ACHN (cell line): ENCODE results near the gene TMPRSS13.
"Not testable (repeated sequence)": the region's sequence is repeated elsewhere in the genome, so short reads cannot be mapped to it uniquely, and the experiment has no call there.

ENCODE experiments used
- DNase-seq: peaks from one replicate; pipeline ENCODE4 v3.0.0-alpha.2; 2015
- in situ Hi-C: cut with HindIII; loops from 2 replicates; pipeline ENCODE4 v1.10.0; 2017; ENCODE audit warnings: low sequenced_read_pairs, low pct_ligation_motif_present, low pct_unique_long_range_greater_than_20kb

TMPRSS13 gene

DNA sequence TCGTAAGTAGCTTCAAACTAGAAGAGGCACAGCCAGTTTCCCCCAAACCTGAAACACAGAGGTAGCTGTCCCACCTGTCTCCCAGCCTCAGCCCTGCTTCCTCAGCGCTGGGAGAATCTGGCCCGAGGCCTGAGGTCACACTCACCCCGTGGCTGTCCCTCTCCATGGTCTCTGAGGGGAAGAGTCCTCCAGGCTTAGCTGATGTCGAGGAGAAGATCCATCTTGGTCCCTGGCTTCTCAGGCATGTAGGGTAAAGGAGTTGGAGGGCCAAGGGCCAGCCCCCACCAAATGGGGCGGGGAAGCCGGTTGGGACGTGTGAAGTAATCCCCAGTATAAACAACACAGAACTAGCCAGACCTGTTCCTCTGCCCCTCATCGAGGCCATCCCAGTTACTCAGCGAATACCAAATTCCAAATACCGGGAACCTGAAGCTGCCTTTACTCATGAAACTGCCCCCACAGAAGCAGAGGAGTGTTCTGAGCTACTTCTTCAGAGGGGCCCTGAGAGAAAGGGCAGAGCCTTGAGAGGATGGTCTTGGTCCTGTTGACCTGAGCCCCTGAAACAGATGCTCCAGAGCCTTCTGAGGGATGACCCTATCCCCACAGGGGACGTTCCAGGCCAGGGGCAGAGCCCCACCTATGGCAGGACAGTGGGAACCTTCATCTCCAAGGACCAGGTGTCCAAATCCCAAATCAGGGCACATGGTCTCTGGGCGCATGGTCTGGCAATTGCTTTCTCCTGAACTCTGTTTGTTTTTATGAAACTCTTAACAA is at the start of gene TMPRSS13:
TSS of gene TMPRSS13 (minus strand) at position 261 of the 774 bp plus-strand sequence. CDS start at position 166, 95 bp downstream.
- in situ Hi-C loops: no loop called here
- no peak for DNase-seq

DNA sequence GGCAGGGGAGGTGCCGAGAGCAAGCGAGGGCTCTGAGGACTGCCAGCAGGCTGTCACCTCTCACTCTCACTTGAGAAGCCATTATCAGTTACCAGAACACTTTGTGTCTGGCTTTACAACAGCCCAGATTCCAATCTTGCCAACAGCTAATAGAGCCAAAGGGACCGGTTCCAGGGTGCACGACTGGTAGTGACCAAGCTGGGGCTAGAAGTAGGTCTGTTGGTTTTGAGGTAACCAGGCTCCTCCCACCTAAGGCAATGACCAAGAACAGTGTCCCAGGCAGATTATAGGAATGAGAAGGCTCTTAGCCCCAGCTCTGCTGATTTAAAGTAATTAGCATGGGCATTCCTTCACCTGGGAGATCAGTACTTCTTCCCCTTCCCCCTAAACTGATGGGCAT is 49.8 kb upstream of the TMPRSS13 start:
- in situ Hi-C loops: no loop called here
- DNase-seq: no peak

DNA sequence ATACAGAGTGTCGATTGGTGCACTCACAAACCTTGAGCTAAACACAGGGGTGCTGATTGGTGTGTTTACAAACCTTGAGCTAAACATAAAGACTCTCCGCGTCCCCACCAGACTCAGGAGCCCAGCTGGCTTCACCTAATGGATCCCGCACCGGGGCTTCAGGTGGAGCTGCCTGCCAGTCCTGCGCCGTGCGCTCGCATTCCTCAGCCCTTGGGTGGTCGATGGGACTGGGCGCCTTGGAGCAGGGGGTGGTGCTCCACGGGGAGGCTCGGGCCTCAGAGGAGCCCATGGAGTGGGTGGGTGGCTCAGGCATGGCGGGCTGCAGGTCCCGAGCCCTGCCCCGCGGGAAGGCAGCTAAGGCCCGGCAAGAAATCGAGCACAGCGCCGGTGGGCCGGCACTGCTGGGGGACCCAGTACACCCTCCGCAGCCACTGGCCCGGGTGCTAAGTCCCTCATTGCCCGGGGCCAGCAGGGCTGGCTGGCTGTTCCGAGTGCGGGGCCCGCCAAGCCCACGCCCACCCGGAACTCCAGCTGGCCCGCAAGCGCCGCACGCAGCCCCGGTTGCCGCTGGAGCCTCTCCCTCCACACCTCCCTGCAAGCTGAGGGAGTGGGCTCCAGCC is 49.2 kb upstream of the TMPRSS13 start:
- in situ Hi-C loops, DNase-seq: not testable (repeated sequence)

DNA sequence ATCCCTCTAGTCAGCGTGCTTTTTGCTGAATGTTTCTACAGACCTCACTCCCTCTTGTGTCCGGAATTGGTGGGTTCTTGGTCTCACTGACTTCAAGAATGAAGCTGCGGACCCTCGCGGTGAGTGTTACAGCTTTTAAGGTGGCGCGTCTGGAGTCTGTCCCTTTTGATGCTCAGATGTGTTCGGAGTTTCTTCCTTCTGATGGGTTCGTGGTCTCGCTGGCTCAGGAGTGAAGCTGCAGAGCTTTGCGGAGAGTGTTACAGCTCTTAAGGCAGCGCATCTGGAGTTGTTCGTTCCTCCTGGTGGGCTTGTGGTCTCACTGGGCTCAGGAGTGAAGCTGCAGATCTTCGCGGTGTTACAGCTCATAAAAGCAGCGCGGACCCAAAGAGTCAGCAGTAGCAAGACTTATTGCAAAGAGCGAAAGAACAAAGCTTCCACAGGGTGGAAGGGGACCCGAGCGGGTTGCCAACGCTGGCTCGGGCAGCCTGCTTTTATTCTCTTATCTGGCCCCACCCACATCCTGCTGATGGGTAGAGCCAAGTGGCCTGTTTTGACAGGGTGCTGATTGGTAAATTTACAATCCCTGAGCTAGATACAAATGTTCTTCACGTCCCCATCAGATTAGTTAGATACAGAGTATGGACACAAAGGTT is 48.5 kb upstream of the TMPRSS13 start:
- in situ Hi-C loops, DNase-seq: not testable (repeated sequence)

DNA sequence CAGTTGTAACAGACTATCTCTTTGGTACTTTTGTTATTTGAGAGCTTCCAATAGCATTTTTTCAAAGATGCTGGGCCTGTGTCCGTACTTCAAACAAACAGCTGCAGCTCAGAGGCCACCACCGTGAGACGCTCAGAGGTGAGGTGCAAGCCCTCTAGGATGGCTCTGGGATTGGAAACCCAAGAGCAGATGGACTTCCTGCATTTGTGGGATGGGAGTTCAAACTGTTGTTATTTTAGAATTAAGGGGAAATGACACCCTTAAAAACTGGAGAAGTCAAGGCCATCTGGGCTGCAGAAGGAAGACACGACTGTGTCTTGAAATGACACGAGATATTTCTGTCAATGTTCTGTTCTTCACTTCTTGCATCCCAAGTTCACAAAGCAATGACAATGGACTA is 47.8 kb upstream of the TMPRSS13 start:
- in situ Hi-C loops: no loop called here
- no peak for DNase-seq

DNA sequence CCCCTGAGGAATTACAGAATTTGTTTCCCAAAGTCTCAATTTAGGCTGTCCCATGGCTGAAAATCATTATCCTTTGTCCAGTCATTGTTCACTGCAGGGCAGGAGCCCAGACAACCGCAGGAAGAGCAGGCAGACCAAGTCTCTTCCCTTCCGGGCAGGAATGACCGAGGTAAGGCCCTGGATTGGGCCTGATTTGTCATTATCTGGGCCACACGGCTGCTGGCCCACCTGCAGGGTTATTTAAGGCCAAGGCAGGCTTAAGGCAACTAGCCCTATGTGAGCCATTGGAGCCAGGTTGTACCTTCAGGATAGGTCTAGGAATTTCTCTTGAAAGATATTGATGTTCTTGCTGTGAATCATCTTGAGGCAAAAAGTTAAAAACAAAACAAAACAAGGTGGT is 47.2 kb upstream of the TMPRSS13 start:
- in situ Hi-C loops: no loop called here
- no peak for DNase-seq

DNA sequence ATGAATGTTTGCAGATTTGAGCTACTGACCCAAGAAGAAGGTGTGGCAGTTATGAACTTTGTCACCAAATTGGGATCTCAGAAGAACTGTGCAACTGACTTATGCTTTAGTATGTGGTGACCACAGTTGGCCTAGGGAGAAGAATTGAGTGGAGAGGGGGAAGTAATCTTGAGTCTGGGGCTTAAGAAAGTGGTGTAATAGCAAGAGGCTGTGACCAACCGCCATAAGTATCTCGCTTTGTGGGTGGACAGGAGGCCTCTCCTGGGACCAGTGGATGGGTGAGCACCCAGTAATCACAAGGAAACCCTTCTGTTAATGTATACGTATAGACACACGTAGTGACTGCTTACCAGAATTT is 44.3 kb upstream of the TMPRSS13 start:
- no peak for DNase-seq
- in situ Hi-C loops: no loop called here

DNA sequence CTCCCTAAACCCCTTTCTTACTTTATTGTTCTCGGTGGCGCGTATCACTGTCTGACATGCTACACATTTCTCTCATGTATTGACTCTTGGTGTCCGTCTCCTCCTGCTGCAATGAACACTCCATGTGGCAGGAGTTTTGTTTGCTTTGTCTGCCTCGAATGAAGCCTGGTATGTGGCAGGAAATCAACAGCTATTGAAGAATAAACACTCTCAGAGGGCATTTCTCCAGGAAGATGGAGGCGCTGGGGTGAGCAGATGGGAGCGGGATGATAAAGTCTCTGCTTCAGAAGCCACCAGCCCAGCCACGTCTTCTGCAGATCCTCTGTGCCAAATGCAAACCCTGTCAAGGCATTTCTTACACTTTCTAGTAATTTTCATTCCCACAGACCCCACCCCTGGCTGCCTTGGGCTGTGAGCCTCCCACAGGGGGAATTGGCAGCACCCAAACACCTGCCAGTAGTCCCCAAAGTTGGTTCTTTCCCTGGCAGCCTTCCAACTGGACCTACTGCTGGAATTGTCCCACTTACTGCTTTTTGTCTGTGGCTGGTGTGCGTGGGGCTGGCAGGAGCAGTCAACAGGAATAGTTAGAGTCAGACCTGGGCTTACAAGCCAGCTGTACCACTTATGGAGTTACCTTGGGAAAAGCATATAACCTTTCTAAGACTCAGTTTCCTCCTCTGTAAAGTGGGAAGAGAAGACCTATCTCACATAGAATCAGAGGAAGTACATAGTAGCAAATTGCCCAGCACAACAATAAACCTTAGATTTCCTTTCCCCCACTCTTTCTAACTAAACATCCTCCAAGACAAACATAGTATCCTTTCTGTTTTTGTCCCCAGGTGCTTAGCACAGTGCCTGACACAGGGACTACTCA is 43.7 kb upstream of the TMPRSS13 start:
- no peak for DNase-seq
- in situ Hi-C loops: no loop called here

DNA sequence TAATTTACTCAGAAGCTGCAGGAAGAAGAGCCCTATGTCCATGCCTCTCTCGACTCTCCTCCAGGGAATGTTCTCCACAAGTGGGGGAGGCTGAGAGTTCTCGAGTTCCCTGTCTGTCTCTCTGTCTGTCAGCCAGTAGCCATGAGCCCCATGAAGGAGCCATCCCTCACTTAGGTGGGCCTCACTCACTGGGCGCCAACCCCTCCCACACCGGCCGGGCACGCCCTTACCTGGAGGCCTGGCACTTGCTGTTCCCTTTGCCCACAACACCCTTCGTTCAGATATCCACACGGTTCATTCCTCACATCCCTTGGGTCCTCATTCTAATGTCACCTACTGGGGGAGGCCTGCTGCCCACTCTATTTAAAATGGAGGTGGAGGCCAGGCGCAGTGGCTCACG is 42.8 kb upstream of the TMPRSS13 start:
- DNase-seq: no peak
- in situ Hi-C loops: no loop called here

DNA sequence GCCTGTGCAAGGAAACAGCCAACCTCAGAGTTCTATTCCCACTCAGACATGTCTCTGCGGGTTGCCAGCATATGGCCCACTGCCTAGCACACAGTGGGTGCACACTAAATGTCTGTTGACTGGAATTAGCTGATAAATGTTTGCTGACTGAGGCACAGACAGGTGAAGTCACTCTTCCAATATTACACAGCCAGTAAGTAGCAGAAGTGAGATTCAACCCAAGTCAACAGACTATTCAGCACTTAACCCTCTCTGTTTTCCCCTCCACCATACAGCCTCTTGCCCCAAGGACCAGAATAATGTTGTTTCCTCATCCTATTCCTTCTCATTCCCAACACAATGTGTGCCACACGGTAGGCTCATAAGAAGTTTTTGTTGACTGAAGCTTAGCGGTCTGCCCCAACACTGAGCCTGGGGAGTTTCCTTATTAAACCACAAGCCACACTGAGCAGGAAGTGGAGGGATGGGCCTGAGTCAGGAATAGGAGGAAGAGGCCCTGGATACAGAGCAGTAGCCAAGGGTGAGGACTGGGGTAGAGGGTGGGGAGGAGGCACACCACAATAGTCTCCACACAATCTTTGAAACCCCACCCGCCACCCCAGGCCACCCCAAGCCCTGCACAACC is 41.3 kb upstream of the TMPRSS13 start:
- in situ Hi-C loops: no loop called here
- peak; percentile 32 for DNase-seq

DNA sequence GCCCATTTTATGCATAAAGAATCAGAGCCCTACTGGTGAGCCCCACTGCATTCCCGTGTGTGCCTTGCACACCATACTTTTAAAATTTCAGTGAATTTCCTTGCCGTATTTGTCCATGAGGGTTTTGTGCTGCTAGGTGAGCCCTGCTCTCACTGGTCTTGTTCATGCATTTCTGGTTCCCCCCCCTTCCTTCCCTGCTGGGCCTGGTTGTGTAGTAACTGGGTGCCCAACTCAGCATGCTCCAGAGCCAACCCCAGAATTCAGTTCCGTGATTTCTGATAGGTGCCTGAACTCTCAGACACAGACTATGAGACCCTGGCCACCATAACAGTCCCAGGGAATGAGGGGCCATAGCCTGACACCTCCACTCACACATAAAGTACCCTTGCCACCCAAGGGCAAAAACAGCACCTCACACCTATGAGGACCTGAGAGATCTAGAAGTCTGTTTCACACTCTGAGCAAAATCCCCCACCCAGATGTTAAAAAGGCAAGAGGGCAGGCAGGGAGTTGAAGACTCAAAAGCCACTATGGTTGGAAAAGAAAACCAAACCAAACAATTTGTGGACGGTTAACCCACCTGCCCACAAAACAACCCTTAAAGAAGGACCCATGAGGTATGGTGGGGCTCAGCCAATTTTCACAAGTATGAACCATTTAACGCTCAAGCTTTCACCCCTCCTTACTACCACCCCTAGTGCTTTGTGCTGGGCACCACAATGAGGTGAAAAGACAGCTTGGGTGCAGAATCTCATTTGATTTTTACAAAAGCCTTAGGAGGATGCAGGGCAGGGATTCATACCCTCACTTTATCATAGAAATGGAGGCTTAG is 40.2 kb upstream of the TMPRSS13 start:
- in situ Hi-C loops: no loop called here
- DNase-seq: no peak

DNA sequence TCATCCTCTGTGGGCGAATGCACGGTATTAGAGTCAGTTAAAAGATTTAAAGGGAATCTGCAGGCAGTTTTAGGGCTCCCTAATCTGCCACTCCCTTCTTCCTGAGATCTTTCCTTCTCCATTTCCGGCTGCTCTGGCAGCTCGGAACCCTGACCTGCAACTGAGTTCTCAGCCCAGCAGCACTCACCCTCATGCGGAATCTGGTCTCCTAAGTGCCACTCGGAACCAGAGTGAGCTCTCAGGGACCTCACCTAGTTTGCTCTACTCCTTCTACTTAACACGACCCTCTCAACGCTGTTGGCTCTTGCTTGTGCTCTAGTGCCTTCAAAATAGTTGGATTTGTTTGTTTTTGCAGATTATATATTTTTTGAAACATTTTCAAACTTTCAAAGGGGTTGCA is 37.7 kb upstream of the TMPRSS13 start:
- in situ Hi-C loops: no loop called here
- no peak for DNase-seq

DNA sequence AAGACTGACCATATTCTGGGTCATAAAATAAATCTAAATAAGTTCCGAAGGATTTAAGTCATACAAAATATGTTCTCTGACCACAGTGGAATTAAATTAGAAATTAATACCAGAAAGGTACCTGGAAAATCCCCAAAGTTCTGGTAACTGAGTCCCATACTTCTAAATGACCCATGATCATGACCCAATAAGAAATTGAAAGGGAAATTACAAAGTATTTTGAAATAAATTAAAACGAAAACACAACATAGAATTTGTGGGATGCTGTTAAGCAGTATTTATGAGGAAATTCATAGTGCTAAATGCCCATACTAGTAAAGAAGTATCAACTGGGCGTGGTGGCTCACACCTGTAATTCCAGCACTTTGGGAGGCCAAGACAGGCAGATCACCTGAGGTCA is 33.6 kb upstream of the TMPRSS13 start:
- in situ Hi-C loops: no loop called here
- no peak for DNase-seq

DNA sequence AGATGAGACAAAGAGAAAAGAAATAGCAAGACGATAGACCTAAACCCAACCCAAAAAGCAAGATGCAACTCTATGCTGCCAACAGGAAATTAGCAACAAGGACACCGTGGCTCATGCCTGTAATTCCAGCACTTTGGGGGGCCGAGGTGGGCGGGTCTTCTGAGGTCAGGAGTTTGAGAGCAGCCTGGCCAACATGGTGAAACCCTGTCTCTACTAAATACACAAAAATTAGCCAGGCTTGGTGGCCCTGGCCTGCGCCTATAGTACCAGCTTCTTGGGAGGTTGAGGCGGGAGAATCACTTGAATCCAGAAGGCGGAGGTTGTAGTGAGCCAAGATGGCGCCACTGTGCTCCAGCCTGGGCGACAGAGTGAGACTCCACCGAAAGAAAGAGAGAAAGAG is 32.7 kb upstream of the TMPRSS13 start:
- in situ Hi-C loops: no loop called here
- DNase-seq: no peak

DNA sequence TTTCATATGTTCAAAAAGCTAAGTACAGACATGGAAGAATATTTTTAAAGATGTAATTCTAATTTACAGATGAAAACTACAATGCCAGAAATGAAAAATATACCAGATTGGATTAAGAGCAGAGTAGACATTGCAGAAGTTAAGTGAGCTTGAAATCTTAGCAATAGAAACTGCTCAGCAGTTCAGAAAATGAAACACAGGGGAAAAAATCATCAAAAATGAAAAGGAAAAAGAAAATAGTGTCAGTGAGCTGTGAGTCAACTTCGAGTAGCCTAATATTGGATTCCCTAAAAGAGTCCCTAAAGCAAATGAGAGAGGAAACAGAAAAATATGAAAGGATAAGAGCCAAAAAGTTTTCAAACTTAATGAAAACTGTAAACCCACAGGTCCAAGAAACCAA is 31.2 kb upstream of the TMPRSS13 start:
- no peak for DNase-seq
- in situ Hi-C loops: no loop called here

DNA sequence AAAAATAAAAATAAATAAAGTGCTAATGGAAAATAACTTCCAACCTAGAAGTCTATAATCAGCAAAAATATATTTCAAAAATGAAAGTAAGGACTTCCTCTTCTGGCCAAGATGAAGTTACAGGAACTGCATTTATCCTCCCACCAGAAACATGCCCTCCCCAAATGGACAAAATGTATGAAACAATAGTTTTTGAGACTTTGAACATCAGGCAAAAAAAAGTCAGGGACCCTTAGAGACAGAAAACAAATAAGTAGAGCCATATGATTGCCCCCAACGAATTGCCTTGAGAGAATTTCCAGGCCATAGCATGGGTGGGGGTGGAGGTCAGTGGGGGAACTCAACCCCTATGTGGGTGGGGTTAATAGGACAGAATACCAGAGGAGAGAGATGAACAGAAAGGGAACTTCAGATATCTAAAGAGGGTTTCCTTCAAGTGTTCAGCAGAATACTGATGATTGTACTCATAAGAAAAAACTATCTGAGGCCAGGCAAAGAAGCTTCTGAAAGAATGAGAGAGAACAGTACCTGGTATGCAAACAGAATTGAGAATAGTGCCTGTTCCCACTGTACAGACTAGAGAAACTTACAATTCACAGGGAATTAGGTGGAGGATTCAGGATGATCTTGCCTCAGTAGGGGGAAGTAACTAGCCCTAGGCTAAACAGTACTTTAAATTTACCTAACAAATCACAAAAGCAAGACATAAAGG is 30.4 kb upstream of the TMPRSS13 start:
- in situ Hi-C loops: no loop called here
- DNase-seq: no peak

DNA sequence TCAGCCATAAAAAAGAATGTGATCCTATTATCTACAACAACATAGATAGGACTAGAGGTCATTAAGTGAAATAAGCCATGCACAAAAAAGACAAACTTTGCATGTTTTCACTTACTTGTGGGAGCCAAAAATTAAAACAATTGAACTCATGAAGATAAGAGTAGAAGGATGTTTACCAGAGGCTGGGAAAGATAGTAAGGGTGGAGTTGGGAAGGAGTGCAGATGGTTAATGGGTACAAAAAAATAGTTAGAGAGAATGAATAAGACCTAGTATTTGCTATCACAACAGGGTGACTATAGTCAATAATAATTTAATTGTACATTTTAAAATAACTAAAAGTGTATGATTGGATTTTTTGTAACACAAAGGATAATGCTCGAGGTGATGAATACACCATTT is 29.7 kb upstream of the TMPRSS13 start:
- in situ Hi-C loops: no loop called here
- no peak for DNase-seq
